HEK293T (cell line): ENCODE data around the gene FOXN1.

ENCODE experiments used
- ARNT ChIP-seq: fragments of 450-650 bp; IDR thresholded peaks from 2 replicates; pipeline ENCODE4 v1.6.1; 2017; ENCODE audit warnings: mild to moderate bottlenecking
- BHLHE40 ChIP-seq: fragments of 450-650 bp; IDR thresholded peaks from 2 replicates; pipeline ENCODE4 v1.6.1; 2016; ENCODE audit warnings: mild to moderate bottlenecking, moderate library complexity, borderline replicate concordance
- ELF4 ChIP-seq: fragments of 450-650 bp; IDR thresholded peaks from 2 replicates; pipeline ENCODE4 v1.6.1; 2017; ENCODE audit warnings: antibody characterized with exemption
- FOXA1 ChIP-seq: fragments of 450-650 bp; IDR thresholded peaks from 2 replicates; pipeline ENCODE4 v1.6.1; 2016; ENCODE audit warnings: mild to moderate bottlenecking
- FOXM1 ChIP-seq: fragments of 450-650 bp; IDR thresholded peaks from 2 replicates; pipeline ENCODE4 v1.6.1; 2017; ENCODE audit warnings: mild to moderate bottlenecking, borderline replicate concordance
- LEF1 ChIP-seq: fragments of 450-650 bp; IDR thresholded peaks from 2 replicates; pipeline ENCODE4 v1.6.1; 2017; ENCODE audit warnings: mild to moderate bottlenecking, borderline replicate concordance
- NFRKB ChIP-seq: fragments of 450-650 bp; IDR thresholded peaks from 2 replicates; pipeline ENCODE4 v1.6.1; 2016; ENCODE audit warnings: mild to moderate bottlenecking, moderate library complexity
- PKNOX1 ChIP-seq: fragments of 450-650 bp; IDR thresholded peaks from 2 replicates; pipeline ENCODE4 v1.6.1; 2016
- SP1 ChIP-seq: fragments of 450-650 bp; IDR thresholded peaks from 2 replicates; pipeline ENCODE4 v1.6.1; 2017
- SUZ12 ChIP-seq: fragments of 450-650 bp; IDR thresholded peaks from 2 replicates; pipeline ENCODE4 v1.6.1; 2016; ENCODE audit warnings: mild to moderate bottlenecking
- TARDBP ChIP-seq: fragments of 450-650 bp; IDR thresholded peaks from 2 replicates; pipeline ENCODE4 v1.6.1; 2016
- ZNF384 ChIP-seq: fragments of 450-650 bp; IDR thresholded peaks from 2 replicates; pipeline ENCODE4 v1.6.1; 2016

GRCh38 chr17:28511858-28512461, 5.8 kb downstream of the FOXN1 start:
- TF ChIP-seq ARNT (no peak), ZNF384 (no peak), BHLHE40 (no peak), FOXA1 (no peak), NFRKB (no peak), SUZ12 (no peak), SP1 (no peak), LEF1 (no peak), TARDBP (no peak), ELF4 (no peak), FOXM1 (no peak), PKNOX1 (no peak)
